ENCODE data around the gene SURF4. TPM values are rescaled to one million over a fixed set of nuclear protein-coding genes. Genes with fewer than 3 reads are reported as not detected.

The SURF4 gene
- total and polyA plus RNA-seq, 2 of the 13 experiments (the other 11 are each of a cell fraction or from before 2014, with no cell fraction given): 220 to 265 TPM

- ATAC-seq: no peak
- Histone ChIP-seq H3K79me2 (ENCODE audit: insufficient read depth, low read length) (no peaks in the 10 kb centered on the region), H4K20me1 (ENCODE audit: insufficient read depth, low read length) (no peaks in the 10 kb centered on the region), H3K27ac (ENCODE audit: extremely low read length, insufficient read depth, low read length) (no peak overlapping the region), H3K4me2 (ENCODE audit: low read depth, low read length) (no peak overlapping the region), H3K9ac (ENCODE audit: insufficient read depth, low read depth, low read length) (no peak overlapping the region), H3K36me3 (replicated peaks in 1 of 2; ENCODE audit: control insufficient read depth in 1 of 2, insufficient read depth in 2 of 2, low read length in 2 of 2) (no peaks in the 10 kb centered on the region), H3K4me1 (ENCODE audit: insufficient read depth, low read length) (no peaks in the 10 kb centered on the region), H3K4me3 (replicated peaks in 1 of 3; ENCODE audit: insufficient read depth in 1 of 3, low read depth in 2 of 3, low read length in 3 of 3) (no peak overlapping the region), H3K27me3 (ENCODE audit: control insufficient read depth in 1 of 2, insufficient read depth in 2 of 2, low read length in 2 of 2) (peaks cover 1 to 2% of the 10 kb centered on the region in 2 experiments; a peak in 2 of 5 replicates), H2AFZ (ENCODE audit: low read length) (no peak overlapping the region), H3K9me3 (ENCODE audit: low read length) (peaks cover 9% of the 10 kb centered on the region; the same call in 1 of the 2 replicates)
- ChIA-PET CTCF (ENCODE audit: low intra/inter-chr PET ratio, low total read pairs) (no interaction called here), POLR2A (no interaction called here)
- intact Hi-C loops (cut with micrococcal nuclease; ENCODE audit: unreplicated experiment) (no loop called here), in situ Hi-C loops (cut with HindIII; ENCODE audit: extremely low pct_ligation_motif_present, low pct_unique_long_range_greater_than_20kb) (loop anchor here (10.0 kb wide), 1 partner anchor 78 kb away; no protein-coding TSS in a partner anchor)
- 64% methylated on average over 4 of the region's 14 CpGs for WGBS (ENCODE audit: low lambda C conversion rate)
- TF ChIP-seq FOSL2 (CRISPR knock-in tag; IDR thresholded peaks at IDR 0.05) (no peak), CBX2 (IDR thresholded peaks at IDR 0.05; ENCODE audit: low read depth, low read length) (no peak), CBX2 (CRISPR knock-in tag; IDR thresholded peaks at IDR 0.05; ENCODE audit: low read depth) (no peak), ZNF34 (CRISPR knock-in tag; IDR thresholded peaks at IDR 0.05; ENCODE audit: borderline replicate concordance) (no peak), TCF7 (IDR thresholded peaks at IDR 0.05; ENCODE audit: low read depth) (no peak), ZNF768 (CRISPR knock-in tag; IDR thresholded peaks at IDR 0.05) (no peak), KLF15 (CRISPR knock-in tag; IDR thresholded peaks at IDR 0.05; ENCODE audit: borderline replicate concordance) (no peak), ARID5B (CRISPR knock-in tag; IDR thresholded peaks at IDR 0.05) (no peak), KDM5B (CRISPR knock-in tag; IDR thresholded peaks at IDR 0.05; ENCODE audit: borderline replicate concordance) (no peak), PHF5A (CRISPR knock-in tag; IDR thresholded peaks at IDR 0.05; ENCODE audit: low read depth, unreplicated experiment) (no peak), ZNF878 (CRISPR knock-in tag; IDR thresholded peaks at IDR 0.05) (no peak), YY1 (IDR thresholded peaks at IDR 0.05; ENCODE audit: insufficient read depth, insufficient replicate concordance, low read depth, low read length) (no peak), CREM (IDR thresholded peaks at IDR 0.05) (no peak), CREM (CRISPR knock-in tag; IDR thresholded peaks at IDR 0.05) (no peak), GTF2F1 (IDR thresholded peaks at IDR 0.05; ENCODE audit: low read length) (no peak), ADNP (CRISPR knock-in tag; IDR thresholded peaks at IDR 0.05) (no peak)
- FAIRE-seq: no peak
- no peak for DNase-seq (ENCODE audit: low spot score)
- no TSS peak for BruUV-seq (replicated peaks)
Observed at GRCh38 chr9:133322701-133323100, 53.2 kb downstream of the SURF4 start.
